ENCODE results near the gene SRXN1. TPM values are rescaled to one million over a fixed set of nuclear protein-coding genes. Genes with fewer than 3 reads are reported as not detected.

The SRXN1 gene
- polyA plus RNA-seq, 1 donor from 2014 or later = 6.9 TPM

DNA sequence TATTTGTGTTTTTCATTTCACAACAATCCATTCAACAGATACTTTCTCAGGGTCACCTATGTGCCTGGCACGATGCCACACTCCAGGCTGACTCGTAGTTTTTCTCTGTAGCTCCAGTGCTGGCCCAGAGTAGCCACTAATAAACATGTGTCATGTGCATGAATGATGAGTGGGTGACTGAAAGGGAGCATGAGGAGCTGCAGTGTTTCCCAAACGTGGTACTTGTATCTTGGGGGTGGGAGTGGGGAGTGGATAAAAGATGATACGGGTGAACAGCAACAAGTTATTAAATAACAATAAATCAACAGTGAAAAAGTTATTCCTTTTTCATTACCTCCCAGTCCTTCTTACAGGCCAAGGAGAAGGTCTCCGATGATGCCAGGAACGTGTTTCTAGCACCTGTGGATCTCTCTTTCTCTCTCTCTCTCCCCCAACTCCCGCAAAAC is 17.1 kb downstream of the SRXN1 start:
- no peaks in the 10 kb centered on the region for H3F3A ChIP-seq (ENCODE audit: insufficient read depth, low read length, poor library complexity, severe bottlenecking)
- H3K4me2 ChIP-seq (ENCODE audit: low read length) = no peak overlapping the region
- H3K27me3 ChIP-seq (ENCODE audit: insufficient read depth, low read depth, low read length) = no peaks in the 10 kb centered on the region
- no peaks in the 10 kb centered on the region for H3K36me3 ChIP-seq (ENCODE audit: insufficient read depth, low read length)
- H3K27ac ChIP-seq (ENCODE audit: low read length) = no peak overlapping the region
- no peaks in the 10 kb centered on the region for H3K79me2 ChIP-seq (replicated peaks; ENCODE audit: insufficient read depth, low read length)
- no peaks in the 10 kb centered on the region for H4K20me1 ChIP-seq (ENCODE audit: insufficient read depth)
- no peaks in the 10 kb centered on the region for H3K9me2 ChIP-seq (ENCODE audit: insufficient read depth, low read length)
- no peak overlapping the region for H3K4me3 ChIP-seq (ENCODE audit: low read length)
- no peaks in the 10 kb centered on the region for H3K9me3 ChIP-seq (ENCODE audit: low read length)
- no peak for TF ChIP-seq TAF1 (IDR thresholded peaks at IDR 0.05; ENCODE audit: low read depth)
- TF ChIP-seq MXI1 (conservative IDR thresholded peaks at IDR 0.05; ENCODE audit: poor library complexity, severe bottlenecking) = no peak
- no peak for TF ChIP-seq EZH2 (IDR thresholded peaks at IDR 0.05; ENCODE audit: borderline replicate concordance, insufficient read depth, low read length, poor library complexity, severe bottlenecking)
- no peak for TF ChIP-seq REST (IDR thresholded peaks at IDR 0.05; ENCODE audit: borderline replicate concordance)
- TF ChIP-seq, protein P1, sequence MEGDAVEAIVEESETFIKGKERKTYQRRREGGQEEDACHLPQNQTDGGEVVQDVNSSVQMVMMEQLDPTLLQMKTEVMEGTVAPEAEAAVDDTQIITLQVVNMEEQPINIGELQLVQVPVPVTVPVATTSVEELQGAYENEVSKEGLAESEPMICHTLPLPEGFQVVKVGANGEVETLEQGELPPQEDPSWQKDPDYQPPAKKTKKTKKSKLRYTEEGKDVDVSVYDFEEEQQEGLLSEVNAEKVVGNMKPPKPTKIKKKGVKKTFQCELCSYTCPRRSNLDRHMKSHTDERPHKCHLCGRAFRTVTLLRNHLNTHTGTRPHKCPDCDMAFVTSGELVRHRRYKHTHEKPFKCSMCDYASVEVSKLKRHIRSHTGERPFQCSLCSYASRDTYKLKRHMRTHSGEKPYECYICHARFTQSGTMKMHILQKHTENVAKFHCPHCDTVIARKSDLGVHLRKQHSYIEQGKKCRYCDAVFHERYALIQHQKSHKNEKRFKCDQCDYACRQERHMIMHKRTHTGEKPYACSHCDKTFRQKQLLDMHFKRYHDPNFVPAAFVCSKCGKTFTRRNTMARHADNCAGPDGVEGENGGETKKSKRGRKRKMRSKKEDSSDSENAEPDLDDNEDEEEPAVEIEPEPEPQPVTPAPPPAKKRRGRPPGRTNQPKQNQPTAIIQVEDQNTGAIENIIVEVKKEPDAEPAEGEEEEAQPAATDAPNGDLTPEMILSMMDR (IDR thresholded peaks at IDR 0.05; ENCODE audit: poor library complexity, severe bottlenecking) = no peak
- TF ChIP-seq RAD21 (conservative IDR thresholded peaks at IDR 0.05) = no peak
- TF ChIP-seq SMC3 (conservative IDR thresholded peaks at IDR 0.05; ENCODE audit: poor library complexity) = no peak
- no peak for TF ChIP-seq EP300 (conservative IDR thresholded peaks at IDR 0.05; ENCODE audit: poor library complexity, severe bottlenecking)
- no peak for TF ChIP-seq POLR2AphosphoS5 (IDR thresholded peaks at IDR 0.05)
- H3K9ac ChIP-seq (ENCODE audit: low read length) = no peak overlapping the region
- no peak overlapping the region for H2AFZ ChIP-seq (ENCODE audit: low read depth, low read length)

GRCh38 chr20:635028-635892 is 17.7 kb downstream of the SRXN1 start:
- Histone ChIP-seq H3K9ac (ENCODE audit: low read length) (no peak overlapping the region), H3K9me2 (ENCODE audit: insufficient read depth, low read length) (no peaks in the 10 kb centered on the region), H3K27ac (ENCODE audit: low read length) (no peak overlapping the region), H3K4me2 (ENCODE audit: low read length) (no peak overlapping the region), H3K27me3 (ENCODE audit: insufficient read depth, low read depth, low read length) (no peaks in the 10 kb centered on the region), H3K4me3 (ENCODE audit: low read length) (no peak overlapping the region), H2AFZ (ENCODE audit: low read depth, low read length) (no peak overlapping the region), H3K36me3 (ENCODE audit: insufficient read depth, low read length) (no peaks in the 10 kb centered on the region), H3K9me3 (ENCODE audit: low read length) (no peaks in the 10 kb centered on the region), H3F3A (ENCODE audit: insufficient read depth, low read length, poor library complexity, severe bottlenecking) (no peaks in the 10 kb centered on the region), H3K79me2 (replicated peaks; ENCODE audit: insufficient read depth, low read length) (no peaks in the 10 kb centered on the region), H4K20me1 (ENCODE audit: insufficient read depth) (no peaks in the 10 kb centered on the region)
- no peak for TF ChIP-seq TAF1 (IDR thresholded peaks at IDR 0.05; ENCODE audit: low read depth)
- TF ChIP-seq RAD21 (conservative IDR thresholded peaks at IDR 0.05) = no peak
- TF ChIP-seq EZH2 (IDR thresholded peaks at IDR 0.05; ENCODE audit: borderline replicate concordance, insufficient read depth, low read length, poor library complexity, severe bottlenecking) = no peak
